ENCODE measurements around the gene OR13G1.
"Not testable (repeated sequence)": the region's sequence is repeated elsewhere in the genome, so short reads cannot be mapped to it uniquely, and the experiment has no call there.

The OR13G1 gene

GRCh38 chr1:247679639-247680038 lies at the start of gene OR13G1:
Gene OR13G1, minus strand, starts transcription at chr1:247679739. Its CDS starts 6,698 bp downstream, at chr1:247673041.
- DNase-seq: no peak

GRCh38 chr1:247721222-247721621 lies 41.7 kb upstream of the OR13G1 start:
- no peak for DNase-seq

- DNase-seq: no peak
These were observed 37.0 kb upstream of the OR13G1 start, which contains the start of gene OR6F1 for GRCh38 chr1:247716546-247716945. Gene OR6F1, minus strand, starts transcription at chr1:247716646. Its CDS starts 3,891 bp downstream, at chr1:247712755.

- DNase-seq: no peak
These were observed 34.2 kb upstream of the OR13G1 start for GRCh38 chr1:247713753-247714152.

- DNase-seq: not testable (repeated sequence)
These were observed 31.1 kb upstream of the OR13G1 start for GRCh38 chr1:247710681-247711080.

- DNase-seq: no peak
These were observed 21.8 kb upstream of the OR13G1 start for GRCh38 chr1:247701338-247701737.

- peak; percentile 8 for DNase-seq
These were observed 1.9 kb upstream of the OR13G1 start for GRCh38 chr1:247681288-247681897.

GRCh38 chr1:247680171-247680570 lies 632 bp upstream of the OR13G1 start:
- no peak for DNase-seq

GRCh38 chr1:247669225-247669624 lies 10.3 kb downstream of the OR13G1 start:
- no peak for DNase-seq

- no peak for DNase-seq
These were observed 23.2 kb downstream of the OR13G1 start for GRCh38 chr1:247656221-247656875.

GRCh38 chr1:247653040-247653439 lies 26.5 kb downstream of the OR13G1 start:
- DNase-seq: no peak

GRCh38 chr1:247647864-247648263 lies 31.7 kb downstream of the OR13G1 start:
- DNase-seq: no peak

- DNase-seq: no peak
These were observed 32.7 kb downstream of the OR13G1 start for GRCh38 chr1:247646867-247647266.

- DNase-seq: no peak
These were observed 36.8 kb downstream of the OR13G1 start for GRCh38 chr1:247642742-247643141.

GRCh38 chr1:247639381-247639981 lies 40.1 kb downstream of the OR13G1 start:
- no peak for DNase-seq

- no peak for DNase-seq
These were observed 40.8 kb downstream of the OR13G1 start for GRCh38 chr1:247638781-247639180.

- no peak for DNase-seq
These were observed 41.5 kb downstream of the OR13G1 start for GRCh38 chr1:247638011-247638410.

- no peak for DNase-seq
These were observed 51.6 kb downstream of the OR13G1 start for GRCh38 chr1:247627951-247628350.

Measured in NCI-H2107 (cell line).